GM19467 (cell line): ENCODE data around the gene KCTD11.
"Not testable (repeated sequence)": the region's sequence is repeated elsewhere in the genome, so short reads cannot be mapped to it uniquely, and the experiment has no call there.

ENCODE experiments used
- ATAC-seq: cut with Tn5 transposase; IDR thresholded peaks from one replicate; pipeline ENCODE4 v1.9.1; 2021; ENCODE audit warnings: mild to moderate bottlenecking, moderate library complexity; ENCODE audit not compliant: unreplicated experiment

KCTD11 gene

GRCh38 chr17:7341842-7342241, 10.1 kb upstream of the KCTD11 start:
- ATAC-seq, result no peak

- no peak for ATAC-seq
Measured at GRCh38 chr17:7343250-7343649, 8.7 kb upstream of the KCTD11 start.

GRCh38 chr17:7346761-7347614, 5.0 kb upstream of the KCTD11 start:
- ATAC-seq, result no peak

- no peak for ATAC-seq
Measured at GRCh38 chr17:7347630-7348477, 4.1 kb upstream of the KCTD11 start.

- no peak for ATAC-seq
Measured at GRCh38 chr17:7348478-7349242, 3.3 kb upstream of the KCTD11 start.

GRCh38 chr17:7352503-7352889, 534 bp downstream of the KCTD11 start:
- no peak for ATAC-seq

- ATAC-seq, result no peak
Measured at GRCh38 chr17:7352910-7353635, 1.1 kb downstream of the KCTD11 start.

- ATAC-seq, result no peak
Measured at GRCh38 chr17:7354262-7354843, 2.4 kb downstream of the KCTD11 start.

GRCh38 chr17:7355053-7355452, 3.1 kb downstream of the KCTD11 start, which contains the start of gene TMEM95:
Gene TMEM95, plus strand, starts transcription at chr17:7355156. Its CDS starts 49 bp downstream, at chr17:7355205.
- ATAC-seq, result no peak

GRCh38 chr17:7355573-7355972, 3.6 kb downstream of the KCTD11 start:
- no peak for ATAC-seq

- no peak for ATAC-seq
Measured at GRCh38 chr17:7356072-7356549, 4.1 kb downstream of the KCTD11 start.

- no peak for ATAC-seq
Measured at GRCh38 chr17:7356756-7357155, 4.8 kb downstream of the KCTD11 start.

- ATAC-seq, result no peak
Measured at GRCh38 chr17:7357381-7357780, 5.4 kb downstream of the KCTD11 start.

- ATAC-seq, result no peak
Measured at GRCh38 chr17:7361906-7362305, 9.9 kb downstream of the KCTD11 start.

- ATAC-seq, result no peak
Measured at GRCh38 chr17:7363311-7363710, 11.3 kb downstream of the KCTD11 start.

- ATAC-seq, result not testable (repeated sequence)
Measured at GRCh38 chr17:7365963-7366362, 14.0 kb downstream of the KCTD11 start.

- no peak for ATAC-seq
Measured at GRCh38 chr17:7367083-7367482, 15.1 kb downstream of the KCTD11 start.

GRCh38 chr17:7367918-7368598, 16.1 kb downstream of the KCTD11 start:
- no peak for ATAC-seq

GRCh38 chr17:7368599-7368994, 16.6 kb downstream of the KCTD11 start:
- not testable (repeated sequence) for ATAC-seq
